Limb (tissue), 2 donors: ENCODE measurements around the gene PPP2R5E.

Source experiments
- DNase-seq, 2 donors: peaks; one replicate each; pipeline ENCODE4 v3.0.0-alpha.2; 2016; ENCODE audit errors: extremely low spot score in 2 of 2

PPP2R5E gene

DNA sequence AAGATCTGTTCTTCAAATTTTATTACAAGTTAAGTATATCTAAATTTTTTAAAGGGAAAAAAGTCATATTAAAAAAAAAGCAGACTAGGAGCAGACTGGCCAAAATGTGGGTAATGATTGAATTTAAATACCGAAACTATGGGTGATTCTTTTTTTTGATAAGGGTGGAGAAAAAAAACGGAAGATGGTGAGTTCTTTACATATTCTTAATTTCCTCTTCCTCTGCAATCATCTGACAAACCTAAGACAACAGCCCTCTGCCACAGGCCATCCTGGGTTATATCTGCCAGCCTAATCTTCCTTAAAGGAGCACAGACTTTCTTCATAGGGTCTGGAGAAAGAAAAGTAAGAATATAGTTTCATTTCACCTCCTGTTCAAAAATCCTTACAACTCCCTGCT lies 108.0 kb downstream of the PPP2R5E start:
- no peak for DNase-seq

DNA sequence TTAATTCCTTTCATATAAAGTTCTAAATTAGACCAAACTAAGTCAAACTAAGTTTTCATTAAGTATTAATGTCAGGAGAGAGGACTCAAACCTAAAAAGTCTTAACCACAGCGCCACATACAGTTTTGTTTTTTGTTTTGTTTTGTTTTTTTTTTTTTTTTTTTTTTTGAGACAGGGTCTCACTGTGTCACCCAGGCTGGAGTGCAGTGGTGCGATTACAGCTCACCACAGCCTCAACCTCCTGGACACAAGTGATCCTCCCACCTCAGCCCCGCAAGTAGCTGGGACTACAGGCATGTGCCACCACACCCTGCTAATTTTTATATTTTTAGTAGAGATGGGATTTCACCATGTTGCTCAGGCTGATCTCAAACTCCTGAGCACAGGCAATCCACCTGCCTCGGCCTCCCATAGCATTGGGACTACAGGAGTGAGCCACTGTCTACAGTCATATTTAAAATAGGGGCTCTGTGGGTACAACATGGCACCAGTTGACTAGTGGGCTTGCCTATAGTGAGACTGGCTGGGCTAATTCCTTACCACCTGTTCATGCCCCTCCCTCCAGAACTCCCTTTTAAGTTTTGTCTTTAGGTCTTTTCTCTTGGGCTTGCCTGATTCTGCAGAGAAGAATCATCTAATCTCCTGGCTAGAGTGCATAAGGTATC lies 110.2 kb downstream of the PPP2R5E start:
- DNase-seq: no peak

DNA sequence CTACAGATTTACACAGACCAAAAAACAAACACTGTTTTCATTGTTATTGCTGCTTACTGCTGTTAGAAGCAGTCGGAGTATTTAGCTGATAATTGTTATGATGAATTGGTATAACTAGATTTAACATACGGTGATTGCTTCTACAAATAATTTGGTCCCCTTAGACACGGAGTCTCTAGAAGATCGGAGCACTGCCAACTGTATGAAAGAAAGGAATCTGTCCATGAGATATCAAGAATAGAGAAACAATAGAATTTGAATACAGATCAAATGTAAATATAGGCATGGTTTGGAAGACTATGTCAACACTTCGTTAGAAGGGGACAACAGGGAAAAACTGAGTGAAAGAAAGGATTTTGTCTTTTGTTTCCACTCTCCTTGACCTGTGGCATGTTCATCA lies 110.9 kb downstream of the PPP2R5E start:
- DNase-seq: no peak

- DNase-seq: no peak
These were observed 111.7 kb downstream of the PPP2R5E start for GRCh38 chr14:63431466-63431865.

DNA sequence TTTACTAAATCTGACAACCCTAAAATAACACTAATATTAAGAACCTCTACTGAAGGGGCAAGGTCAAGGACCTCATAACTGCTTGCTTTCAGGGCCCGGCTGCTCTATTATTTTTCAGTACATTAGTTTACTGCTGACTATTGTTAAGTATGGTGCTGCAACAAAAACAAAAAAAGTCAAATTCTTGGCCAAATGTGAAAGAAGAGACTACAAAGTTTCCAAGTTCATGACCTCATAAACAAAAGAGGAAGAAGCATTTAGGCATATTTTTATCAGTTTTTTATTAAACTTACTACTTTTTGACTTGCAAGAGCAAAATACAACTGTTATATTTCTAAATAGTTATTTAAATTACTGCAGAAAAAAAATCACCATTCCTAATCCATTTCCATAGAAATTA lies 114.7 kb downstream of the PPP2R5E start:
- DNase-seq: no peak

- DNase-seq: no peak
These were observed 116.3 kb downstream of the PPP2R5E start for GRCh38 chr14:63426838-63427352.

- no peak for DNase-seq
These were observed 119.3 kb downstream of the PPP2R5E start for GRCh38 chr14:63423889-63424288.

DNA sequence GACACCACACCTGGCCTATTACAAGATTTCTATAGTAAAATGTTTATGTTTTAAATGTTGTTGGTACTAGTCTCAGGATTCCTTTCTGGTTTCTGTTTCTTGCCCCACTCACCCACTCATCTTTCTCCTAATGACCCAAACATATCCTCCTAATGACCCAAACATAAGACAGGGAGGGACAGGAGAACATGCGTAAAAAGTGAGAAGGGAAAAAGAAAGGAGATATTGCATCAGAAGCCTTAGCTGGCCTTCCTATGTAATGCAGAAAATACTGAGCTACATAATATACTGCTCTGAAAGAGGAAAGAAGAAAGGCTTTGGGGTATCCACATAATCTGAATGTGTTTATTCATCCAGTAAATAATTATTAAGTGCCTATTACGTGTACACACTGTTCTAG lies 119.8 kb downstream of the PPP2R5E start:
- no peak for DNase-seq

DNA sequence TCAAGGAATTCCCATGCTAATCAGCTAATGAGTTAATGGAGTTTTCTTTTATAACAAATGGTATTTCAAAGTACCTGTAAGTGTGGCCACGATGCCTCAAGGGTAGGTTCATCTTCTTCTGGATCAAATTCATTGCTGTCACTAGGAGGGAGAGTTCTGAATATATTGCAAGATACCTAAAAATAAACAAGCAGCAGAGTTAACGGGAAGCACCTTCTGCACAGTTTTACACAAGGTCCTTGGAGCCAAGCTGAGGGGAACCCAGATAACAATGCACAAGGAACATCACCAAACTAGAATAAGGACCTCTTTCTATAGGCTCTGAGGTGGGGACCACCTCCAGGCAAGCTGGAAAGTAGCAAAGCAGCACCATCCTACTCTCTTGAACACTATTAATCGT lies 121.3 kb downstream of the PPP2R5E start:
- no peak for DNase-seq

- DNase-seq: no peak
These were observed 122.0 kb downstream of the PPP2R5E start for GRCh38 chr14:63421226-63421625.

GRCh38 chr14:63418020-63418419 lies 125.2 kb downstream of the PPP2R5E start:
- DNase-seq: no peak

- no peak for DNase-seq
These were observed 130.2 kb downstream of the PPP2R5E start for GRCh38 chr14:63413009-63413408.

GRCh38 chr14:63406333-63406732 lies 136.8 kb downstream of the PPP2R5E start:
- no peak for DNase-seq

- DNase-seq: no peak
These were observed 137.5 kb downstream of the PPP2R5E start for GRCh38 chr14:63405715-63406114.

DNA sequence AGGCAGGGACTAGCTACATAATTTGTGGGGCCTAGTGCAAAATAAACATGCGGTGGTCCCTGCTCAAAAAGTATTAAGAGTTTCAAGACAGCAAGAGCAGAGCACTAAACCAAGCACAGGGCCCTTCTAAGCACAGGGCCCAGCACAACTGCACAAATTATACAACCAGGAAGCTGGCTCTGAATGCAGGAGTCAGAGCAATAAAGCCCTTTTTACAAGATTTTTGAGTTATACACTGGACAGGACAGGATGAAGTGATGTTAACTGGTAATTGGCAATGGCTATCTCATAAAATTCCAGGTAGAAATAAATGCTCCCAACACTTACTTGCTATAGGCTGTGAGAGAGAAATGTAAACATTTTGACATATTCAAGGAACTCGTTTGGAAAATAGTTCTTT lies 138.3 kb downstream of the PPP2R5E start:
- no peak for DNase-seq

- no peak for DNase-seq
These were observed 141.5 kb downstream of the PPP2R5E start for GRCh38 chr14:63401646-63402045.

GRCh38 chr14:63398952-63399351 lies 144.2 kb downstream of the PPP2R5E start:
- DNase-seq: no peak

DNA sequence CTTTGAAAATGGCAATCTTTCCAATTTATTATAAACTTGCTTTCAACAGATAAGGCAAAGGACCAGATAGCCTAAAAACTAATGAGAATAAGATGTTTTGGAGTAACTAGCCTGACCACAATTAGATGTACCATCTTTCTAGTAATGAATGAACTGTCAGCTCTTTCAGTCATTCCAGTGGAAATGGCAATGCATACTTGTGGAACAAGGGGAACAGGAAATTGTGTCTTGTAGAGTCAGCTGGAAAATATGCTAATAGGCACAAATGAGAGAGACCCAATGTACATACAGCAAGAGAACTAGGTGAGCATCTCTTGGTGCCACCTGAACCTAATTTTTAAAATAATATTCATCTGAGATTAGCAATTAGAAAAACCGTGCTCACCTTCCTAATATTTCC lies 148.3 kb downstream of the PPP2R5E start:
- DNase-seq: no peak

DNA sequence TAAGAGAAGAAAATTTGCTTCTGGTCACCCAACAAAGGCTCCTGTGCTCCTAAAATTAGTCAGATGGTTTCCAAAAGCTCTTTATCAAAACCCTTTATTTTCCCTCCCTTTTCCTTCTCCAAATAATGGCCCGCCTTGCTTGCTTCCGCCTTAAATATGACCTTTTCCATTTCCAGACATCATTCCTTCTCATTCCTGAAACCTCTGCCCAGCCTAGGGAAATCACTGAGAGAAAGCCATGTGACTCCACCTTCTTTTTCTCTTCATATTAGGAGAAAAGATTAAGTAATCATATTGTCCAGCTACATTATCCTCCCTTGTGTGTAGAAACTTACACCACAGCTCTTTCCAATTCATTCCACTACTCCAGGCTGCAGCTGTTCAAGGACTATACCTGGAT lies 148.7 kb downstream of the PPP2R5E start:
- no peak for DNase-seq

DNA sequence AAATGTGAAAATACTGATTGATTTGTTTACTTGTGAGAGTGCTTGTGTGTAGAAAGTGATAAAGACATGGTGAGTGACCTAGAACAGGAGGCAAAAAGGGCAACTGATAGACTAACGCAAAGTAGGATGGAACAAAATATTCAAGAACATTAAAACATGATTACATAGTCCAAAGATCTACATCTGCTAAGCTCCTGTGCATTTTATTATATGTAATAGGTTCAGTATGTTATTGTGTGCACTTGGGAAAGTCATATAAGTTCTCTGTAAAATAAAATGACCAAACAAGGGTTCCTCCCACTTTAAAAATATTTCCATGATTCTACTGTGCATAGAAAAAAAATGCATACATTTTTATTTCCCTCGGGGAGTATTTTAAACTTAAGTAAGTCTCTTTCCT lies 150.2 kb downstream of the PPP2R5E start:
- DNase-seq: no peak

- DNase-seq: no peak
These were observed 150.9 kb downstream of the PPP2R5E start for GRCh38 chr14:63392236-63392635.

- peak; percentile 35 to 70 for DNase-seq
These were observed 154.3 kb downstream of the PPP2R5E start for GRCh38 chr14:63388766-63389431.

GRCh38 chr14:63387711-63388110 lies 155.5 kb downstream of the PPP2R5E start:
- DNase-seq: no peak
